Measurements from ENCODE around the gene CCNY.

DNA sequence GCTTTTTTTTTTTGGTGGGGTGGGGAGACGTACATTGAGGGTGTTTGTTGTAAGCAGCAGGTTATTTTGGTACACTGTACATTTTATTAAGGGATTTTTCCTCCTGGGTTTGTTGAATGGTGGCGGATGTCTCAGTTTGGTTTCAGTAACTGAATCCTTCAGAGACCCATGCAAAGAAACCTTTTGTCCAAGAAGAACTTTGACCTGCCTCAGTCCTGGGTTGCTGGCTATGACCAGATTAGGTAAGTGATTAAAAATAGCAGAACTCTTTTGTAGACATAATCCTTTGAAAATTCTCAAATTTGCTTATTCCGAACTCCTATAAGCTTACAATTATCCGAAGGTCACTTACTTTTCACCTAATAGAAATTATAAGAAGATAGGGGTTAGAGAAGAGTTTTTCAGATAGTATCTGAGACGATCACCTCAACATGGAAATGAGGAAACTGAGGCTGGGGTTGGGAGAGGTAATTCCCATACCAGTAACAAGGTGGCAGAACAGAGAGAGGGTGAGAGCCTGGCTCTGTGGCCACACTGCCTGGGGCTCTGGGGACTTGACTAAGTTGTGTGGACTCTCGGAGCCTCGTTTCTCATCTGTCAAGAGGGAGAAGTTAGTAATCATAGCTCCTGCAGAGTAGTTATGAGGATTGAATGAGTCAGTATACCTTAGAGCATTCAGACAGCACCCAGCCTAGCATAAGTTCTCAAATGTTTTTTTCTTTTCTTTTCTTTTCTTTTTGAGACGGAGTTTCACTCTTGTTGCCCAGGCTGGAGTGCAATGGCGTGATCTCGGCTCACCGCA lies 87.4 kb downstream of the CCNY start:
- no peak for TF ChIP-seq POLR2AphosphoS5 (IDR thresholded peaks at IDR 0.05)
- TF ChIP-seq, protein P1, sequence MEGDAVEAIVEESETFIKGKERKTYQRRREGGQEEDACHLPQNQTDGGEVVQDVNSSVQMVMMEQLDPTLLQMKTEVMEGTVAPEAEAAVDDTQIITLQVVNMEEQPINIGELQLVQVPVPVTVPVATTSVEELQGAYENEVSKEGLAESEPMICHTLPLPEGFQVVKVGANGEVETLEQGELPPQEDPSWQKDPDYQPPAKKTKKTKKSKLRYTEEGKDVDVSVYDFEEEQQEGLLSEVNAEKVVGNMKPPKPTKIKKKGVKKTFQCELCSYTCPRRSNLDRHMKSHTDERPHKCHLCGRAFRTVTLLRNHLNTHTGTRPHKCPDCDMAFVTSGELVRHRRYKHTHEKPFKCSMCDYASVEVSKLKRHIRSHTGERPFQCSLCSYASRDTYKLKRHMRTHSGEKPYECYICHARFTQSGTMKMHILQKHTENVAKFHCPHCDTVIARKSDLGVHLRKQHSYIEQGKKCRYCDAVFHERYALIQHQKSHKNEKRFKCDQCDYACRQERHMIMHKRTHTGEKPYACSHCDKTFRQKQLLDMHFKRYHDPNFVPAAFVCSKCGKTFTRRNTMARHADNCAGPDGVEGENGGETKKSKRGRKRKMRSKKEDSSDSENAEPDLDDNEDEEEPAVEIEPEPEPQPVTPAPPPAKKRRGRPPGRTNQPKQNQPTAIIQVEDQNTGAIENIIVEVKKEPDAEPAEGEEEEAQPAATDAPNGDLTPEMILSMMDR (IDR thresholded peaks at IDR 0.05), result no peak
- TF ChIP-seq POLR2A (IDR thresholded peaks at IDR 0.05), result no peak

Data from suprapubic skin (tissue), 4 donors.